Activated CD4-positive, alpha-beta memory T cell treated with anti-CD3 and anti-CD28 coated beads, Interleukin-2, amount 10 ng/mL, durations not matched to agents 7 days and 5 days (primary cell): ENCODE measurements around the gene SHISA8. TPM values are rescaled to one million over a fixed set of nuclear protein-coding genes. Genes with fewer than 3 reads are reported as not detected.
"Not testable (repeated sequence)": the region's sequence is repeated elsewhere in the genome, so short reads cannot be mapped to it uniquely, and the experiment has no call there.

Experiments used
- CTCF ChIA-PET: fragments of 350-600 bp; sonication (Branson Sonifier 250); formaldehyde crosslinking; loops from one replicate; lab custom pipeline; 2021; ENCODE audit warnings: antibody characterized with exemption, inconsistent platforms; lab: Charles Lee
- POLR2A ChIA-PET: fragments of 350-600 bp; sonication (Branson Sonifier 250); formaldehyde crosslinking; loops from one replicate; lab custom pipeline; 2021; ENCODE audit warnings: antibody characterized with exemption; lab: Charles Lee
- DNase-seq: peaks from one replicate; pipeline ENCODE4 v3.0.0-alpha.2; 2020
- H3K27ac Mint-ChIP-seq: one replicate; pipeline ENCODE4 v1.8.0; 2021; ENCODE audit warnings: mild to moderate bottlenecking, mixed read lengths
- H3K27me3 Mint-ChIP-seq: one replicate; pipeline ENCODE4 v1.8.0; 2021; ENCODE audit warnings: mixed read lengths
- H3K36me3 Mint-ChIP-seq: one replicate; pipeline ENCODE4 v1.8.0; 2021; ENCODE audit warnings: low read depth, mixed read lengths
- H3K4me1 Mint-ChIP-seq: one replicate; pipeline ENCODE4 v1.8.0; 2021; ENCODE audit warnings: mixed read lengths
- H3K4me3 Mint-ChIP-seq: one replicate; pipeline ENCODE4 v1.8.0; 2021; ENCODE audit warnings: mild to moderate bottlenecking, mixed read lengths
- H3K9me3 Mint-ChIP-seq: one replicate; pipeline ENCODE4 v1.8.0; 2021; ENCODE audit warnings: mixed read lengths
- total RNA-seq, 2 experiments: library from RNA; stranded (reverse); gene quantifications; one replicate each; pipeline ENCODE4 v1.2.3, GENCODE V29; 2021

Gene SHISA8
- total RNA-seq, 2 experiments from 2014 or later: not detected

GRCh38 chr22:41876675-41877074, 38.2 kb downstream of the SHISA8 start:
- POLR2A ChIA-PET: no interaction called here

GRCh38 chr22:41876275-41876674, 38.6 kb downstream of the SHISA8 start:
- H3K4me1 Mint-ChIP-seq: peaks cover 15% of the 10 kb centered on the region
- H3K36me3 Mint-ChIP-seq: peaks cover 82% of the 10 kb centered on the region
- POLR2A ChIA-PET: interaction anchor here (2.2 kb wide), 1 partner anchor 13 kb away, joined by 9 read pairs; no protein-coding TSS in a partner anchor
- H3K27ac Mint-ChIP-seq: no peak overlapping the region
- no peak for DNase-seq
- H3K9me3 Mint-ChIP-seq: no peaks in the 10 kb centered on the region
- H3K4me3 Mint-ChIP-seq: no peak overlapping the region
- H3K27me3 Mint-ChIP-seq: no peaks in the 10 kb centered on the region
- CTCF ChIA-PET: interaction anchor here (2.5 kb wide), 1 partner anchor 18 kb away, joined by 10 read pairs; no protein-coding TSS in a partner anchor

More at GRCh38 chr22:41876675-41877074, 38.2 kb downstream of the SHISA8 start:
- Mint-ChIP-seq H3K4me1 (peaks cover 15% of the 10 kb centered on the region), H3K4me3 (no peak overlapping the region), H3K27ac (no peak overlapping the region), H3K36me3 (peaks cover 82% of the 10 kb centered on the region), H3K9me3 (no peaks in the 10 kb centered on the region), H3K27me3 (no peaks in the 10 kb centered on the region)
- no peak for DNase-seq
- CTCF ChIA-PET: interaction anchor here (2.5 kb wide), 1 partner anchor 18 kb away, joined by 10 read pairs; no protein-coding TSS in a partner anchor

DNA sequence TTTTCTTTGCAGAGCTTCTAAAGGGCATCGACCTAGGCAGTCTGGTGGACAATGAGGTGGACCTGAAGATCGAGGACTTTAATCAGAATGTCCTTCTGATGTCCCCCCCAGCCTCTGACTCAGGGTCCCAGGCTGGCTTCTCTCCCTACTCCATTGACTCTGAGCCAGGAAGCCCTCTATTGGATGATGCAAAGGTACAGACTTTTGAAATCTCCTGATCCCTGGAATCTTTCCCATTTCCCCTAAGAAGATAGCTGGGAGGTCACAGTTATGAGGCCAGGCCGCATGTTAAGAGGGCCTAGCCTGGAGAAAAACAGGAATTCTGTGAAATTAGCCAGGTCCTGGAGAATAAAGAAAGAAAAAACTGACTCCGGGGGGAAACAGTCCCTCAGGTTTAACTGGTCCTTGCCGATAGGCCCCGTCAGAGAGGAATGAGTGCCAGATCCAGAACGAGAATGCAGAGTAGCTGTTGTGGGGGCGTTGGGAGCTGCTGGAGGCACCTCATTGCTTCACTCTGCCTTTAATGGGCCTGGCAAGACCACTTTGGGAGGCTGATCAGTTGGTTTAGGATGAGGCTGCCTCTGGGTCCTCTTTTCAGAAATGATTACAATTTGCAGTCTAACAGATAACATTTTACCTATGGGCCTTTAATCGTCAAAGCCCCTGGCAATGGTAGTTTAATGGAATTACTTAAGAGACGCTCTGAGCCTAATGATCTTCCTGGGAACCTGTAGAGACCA, 39.2 kb downstream of the SHISA8 start:
- peaks cover 83% of the 10 kb centered on the region for H3K36me3 Mint-ChIP-seq
- ChIA-PET CTCF (interaction anchor here (1.6 to 2.5 kb wide), 2 partner anchors 17 to 32 kb away, joined by 3 to 10 read pairs; no protein-coding TSS in a partner anchor), POLR2A (interaction anchor here (2.2 kb wide), 1 partner anchor 13 kb away, joined by 9 read pairs; no protein-coding TSS in a partner anchor)
- H3K9me3 Mint-ChIP-seq: no peaks in the 10 kb centered on the region
- no peak overlapping the region for H3K27ac Mint-ChIP-seq
- no peak overlapping the region for H3K4me3 Mint-ChIP-seq
- DNase-seq: no peak
- peaks cover 15% of the 10 kb centered on the region for H3K4me1 Mint-ChIP-seq
- no peaks in the 10 kb centered on the region for H3K27me3 Mint-ChIP-seq

GRCh38 chr22:41874090-41874489, 40.8 kb downstream of the SHISA8 start:
- Mint-ChIP-seq H3K9me3 (no peaks in the 10 kb centered on the region), H3K4me3 (no peak overlapping the region), H3K27ac (no peak overlapping the region), H3K36me3 (peaks cover 77% of the 10 kb centered on the region), H3K27me3 (no peaks in the 10 kb centered on the region), H3K4me1 (peaks cover 15% of the 10 kb centered on the region)
- ChIA-PET POLR2A (interaction anchor here (0.8 to 3.7 kb wide), 4 partner anchors 11 to 66 kb away, joined by 3 to 19 read pairs (median 6); partner anchors contain the start of gene SREBF2), CTCF (interaction anchor here (2.5 kb wide), 1 partner anchor 16 kb away, joined by 10 read pairs; no protein-coding TSS in a partner anchor)
- no peak for DNase-seq

DNA sequence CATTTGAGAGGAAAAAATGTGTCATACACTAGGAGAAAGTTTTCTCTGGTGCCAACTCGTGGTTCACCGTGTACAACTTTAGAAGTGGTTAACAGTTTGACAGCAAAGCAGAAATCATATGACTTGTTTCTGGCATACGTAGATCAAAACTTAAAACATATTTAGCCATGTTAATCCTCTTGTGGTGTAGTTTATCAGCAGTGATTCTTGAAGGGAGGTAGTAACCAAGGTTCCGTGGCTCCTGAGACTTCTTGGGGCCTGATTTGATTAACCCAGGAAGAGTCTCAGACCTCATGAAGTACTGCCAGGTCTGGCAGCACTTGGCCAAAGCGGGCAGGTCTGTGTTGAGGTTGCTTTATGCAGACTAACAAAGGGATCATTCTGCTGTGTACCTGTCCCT, 41.5 kb downstream of the SHISA8 start:
- Mint-ChIP-seq H3K4me3 (no peak overlapping the region), H3K27ac (peak overlapping the region; percentile 73), H3K9me3 (no peaks in the 10 kb centered on the region), H3K36me3 (peaks cover 78% of the 10 kb centered on the region), H3K4me1 (peaks cover 15% of the 10 kb centered on the region), H3K27me3 (no peaks in the 10 kb centered on the region)
- ChIA-PET CTCF (interaction anchor here (1.1 to 1.5 kb wide), 4 partner anchors 11 to 176 kb away, joined by 3 to 6 read pairs (median 4); no protein-coding TSS in a partner anchor), POLR2A (interaction anchor here (1.0 to 3.7 kb wide), 5 partner anchors 10 to 176 kb away, joined by 3 to 19 read pairs (median 4); partner anchors contain the start of gene SREBF2)
- no peak for DNase-seq

GRCh38 chr22:41870786-41871185, 44.1 kb downstream of the SHISA8 start:
- ChIA-PET CTCF (interaction anchor here (1.6 kb wide), 1 partner anchor 9 kb away, joined by 4 read pairs; no protein-coding TSS in a partner anchor), POLR2A (interaction anchor here (0.7 to 2.7 kb wide), 2 partner anchors 8 to 12 kb away, joined by 3 to 12 read pairs; no protein-coding TSS in a partner anchor)
- Mint-ChIP-seq H3K4me1 (peaks cover 21% of the 10 kb centered on the region), H3K9me3 (no peaks in the 10 kb centered on the region), H3K4me3 (no peak overlapping the region), H3K27ac (no peak overlapping the region), H3K36me3 (peaks cover 80% of the 10 kb centered on the region), H3K27me3 (no peaks in the 10 kb centered on the region)
- no peak for DNase-seq

GRCh38 chr22:41870081-41870480, 44.8 kb downstream of the SHISA8 start:
- H3K27ac Mint-ChIP-seq: peak overlapping the region; percentile 35
- H3K4me3 Mint-ChIP-seq, DNase-seq, H3K9me3 Mint-ChIP-seq, H3K27me3 Mint-ChIP-seq: not testable (repeated sequence)
- peaks cover 25% of the 10 kb centered on the region for H3K4me1 Mint-ChIP-seq
- ChIA-PET POLR2A (interaction anchor here (0.6 kb wide), 1 partner anchor 651 kb away, joined by 3 read pairs; no protein-coding TSS in a partner anchor), CTCF (interaction anchor here (1.0 kb wide), 1 partner anchor 13 kb away, joined by 4 read pairs; no protein-coding TSS in a partner anchor)
- peaks cover 78% of the 10 kb centered on the region for H3K36me3 Mint-ChIP-seq

DNA sequence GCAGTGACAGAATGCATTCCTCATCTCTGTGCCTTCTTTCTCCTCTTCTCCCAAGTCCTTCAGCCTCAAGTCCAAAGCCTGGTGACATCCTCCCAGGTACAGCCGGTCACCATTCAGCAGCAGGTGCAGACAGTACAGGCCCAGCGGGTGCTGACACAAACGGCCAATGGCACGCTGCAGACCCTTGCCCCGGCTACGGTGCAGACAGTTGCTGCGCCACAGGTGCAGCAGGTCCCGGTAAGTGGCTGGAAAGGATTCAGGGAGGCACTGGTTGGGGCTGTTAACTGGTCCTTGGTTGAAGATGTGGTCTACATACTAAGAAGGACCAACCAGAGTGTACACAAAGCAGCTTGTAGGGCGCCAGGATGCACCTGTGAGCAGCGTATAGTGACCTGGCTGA, 46.3 kb downstream of the SHISA8 start:
- peaks cover 25% of the 10 kb centered on the region for H3K4me1 Mint-ChIP-seq
- H3K36me3 Mint-ChIP-seq: peaks cover 70% of the 10 kb centered on the region
- H3K27ac Mint-ChIP-seq: no peak overlapping the region
- no peak overlapping the region for H3K4me3 Mint-ChIP-seq
- CTCF ChIA-PET: interaction anchor here (1.3 kb wide), 1 partner anchor 9 kb away, joined by 9 read pairs; no protein-coding TSS in a partner anchor
- no peaks in the 10 kb centered on the region for H3K9me3 Mint-ChIP-seq
- DNase-seq: no peak
- no peaks in the 10 kb centered on the region for H3K27me3 Mint-ChIP-seq
- POLR2A ChIA-PET: no interaction called here

- no peaks in the 10 kb centered on the region for H3K9me3 Mint-ChIP-seq
- H3K36me3 Mint-ChIP-seq: peaks cover 45% of the 10 kb centered on the region
- POLR2A ChIA-PET: interaction anchor here (0.7 to 2.5 kb wide), 5 partner anchors 9 to 77 kb away, joined by 3 to 37 read pairs (median 9); partner anchors contain the start of gene SREBF2
- peaks cover 58% of the 10 kb centered on the region for H3K4me1 Mint-ChIP-seq
- no peaks in the 10 kb centered on the region for H3K27me3 Mint-ChIP-seq
- DNase-seq: no peak
- H3K27ac Mint-ChIP-seq: peak overlapping the region; percentile 77
- CTCF ChIA-PET: interaction anchor here (2.0 to 2.6 kb wide), 6 partner anchors 63 to 196 kb away, joined by 9 to 20 read pairs (median 12); partner anchors contain the start of genes CCDC134, MEI1 and TNFRSF13C
- H3K4me3 Mint-ChIP-seq: no peak overlapping the region
Measured at GRCh38 chr22:41863472-41863871, 51.4 kb downstream of the SHISA8 start.

DNA sequence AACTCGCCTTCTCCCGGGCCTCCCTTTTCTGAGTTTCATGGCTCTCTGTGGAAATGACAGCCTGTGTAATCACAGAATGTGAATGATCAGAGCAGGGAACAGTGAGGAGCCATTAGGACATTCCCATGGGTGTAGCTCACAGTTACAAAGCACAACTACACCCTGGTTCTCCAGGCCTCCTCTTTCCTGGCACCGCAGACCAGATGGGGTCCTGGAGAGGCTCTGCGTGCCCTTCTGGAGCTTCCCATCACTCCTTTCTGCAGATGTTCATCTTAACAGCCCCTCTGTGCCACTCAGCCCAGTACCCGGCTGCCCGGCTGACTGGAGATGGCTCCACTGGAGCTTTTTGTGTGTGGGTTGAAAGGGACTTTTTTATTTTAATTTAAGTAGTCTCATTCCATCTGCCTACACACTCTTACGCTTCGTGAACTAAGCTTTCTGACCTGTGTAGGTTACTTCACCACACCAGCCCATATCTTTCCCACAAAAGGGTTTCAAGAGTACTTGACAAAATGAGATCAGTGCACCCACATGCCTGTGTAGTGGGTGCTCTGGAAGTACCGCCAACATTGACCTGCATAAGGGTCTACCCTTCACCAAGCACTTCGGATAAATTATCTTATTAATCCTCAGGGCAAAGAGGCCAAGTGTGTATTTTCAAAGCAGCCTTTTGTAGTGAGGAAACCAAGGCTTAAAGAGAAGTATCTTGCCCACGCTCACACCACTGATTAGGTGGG, 52.2 kb downstream of the SHISA8 start:
- peak overlapping the region; percentile 77 for H3K27ac Mint-ChIP-seq
- H3K4me3 Mint-ChIP-seq: no peak overlapping the region
- H3K9me3 Mint-ChIP-seq: no peaks in the 10 kb centered on the region
- ChIA-PET CTCF (interaction anchor here (0.6 to 2.6 kb wide), 16 partner anchors 8 to 195 kb away, joined by 3 to 20 read pairs (median 4); partner anchors contain the start of genes CCDC134, MEI1, SREBF2 and TNFRSF13C), POLR2A (interaction anchor here (0.7 to 2.5 kb wide), 21 partner anchors 8 to 244 kb away, joined by 3 to 37 read pairs (median 4); partner anchors contain the start of genes CCDC134, CENPM, SNU13 and SREBF2)
- DNase-seq: peak; percentile 23
- H3K4me1 Mint-ChIP-seq: peaks cover 65% of the 10 kb centered on the region
- H3K27me3 Mint-ChIP-seq: no peaks in the 10 kb centered on the region
- H3K36me3 Mint-ChIP-seq: peaks cover 39% of the 10 kb centered on the region

GRCh38 chr22:41862160-41862529, 52.7 kb downstream of the SHISA8 start:
- no peak overlapping the region for H3K4me3 Mint-ChIP-seq

More at GRCh38 chr22:41862160-41862529, 52.7 kb downstream of the SHISA8 start:
- H3K36me3 Mint-ChIP-seq: peaks cover 37% of the 10 kb centered on the region
- CTCF ChIA-PET: interaction anchor here (0.6 to 2.6 kb wide), 16 partner anchors 9 to 195 kb away, joined by 3 to 20 read pairs (median 4); partner anchors contain the start of genes CCDC134, MEI1, SREBF2 and TNFRSF13C
- H3K4me1 Mint-ChIP-seq: peaks cover 71% of the 10 kb centered on the region
- peak overlapping the region; percentile 77 for H3K27ac Mint-ChIP-seq
- no peaks in the 10 kb centered on the region for H3K27me3 Mint-ChIP-seq
- no peaks in the 10 kb centered on the region for H3K9me3 Mint-ChIP-seq
- DNase-seq: peak; percentile 39
- POLR2A ChIA-PET: interaction anchor here (0.7 to 2.5 kb wide), 20 partner anchors 10 to 243 kb away, joined by 3 to 37 read pairs (median 4); partner anchors contain the start of genes CCDC134, CENPM, SNU13 and SREBF2
